Measurements from ENCODE around the gene NUDT9. TPM values are rescaled to one million over a fixed set of nuclear protein-coding genes. Genes with fewer than 3 reads are reported as not detected.

The NUDT9 gene
- 15.1 and 29.5 TPM in 2 replicates for total RNA-seq

GRCh38 chr4:87422104-87423052, at the start of gene NUDT9:
NUDT9 (plus strand) TSS chr4:87422573; CDS start chr4:87422906, 333 bp downstream.

GRCh38 chr4:87390891-87391575, 31.3 kb upstream of the NUDT9 start, which contains the start of gene HSD17B11:
HSD17B11 (minus strand) TSS chr4:87391188; CDS start chr4:87391070, 118 bp downstream.

Other genes with a start within 250 kb of the NUDT9 start
- 6.6 and 17.4 TPM in 2 replicates for gene KLHL8, start 202.0 kb upstream of the NUDT9 start, total RNA-seq
- 0.13 and 0.16 TPM in 2 replicates for gene HSD17B13, start 99.7 kb upstream of the NUDT9 start, total RNA-seq
- gene HSD17B11, start 31.4 kb upstream of the NUDT9 start, total RNA-seq, result 30.8 and 52.3 TPM in 2 replicates
- 228 and 385 TPM in 2 replicates for gene SPARCL1, start 106.8 kb downstream of the NUDT9 start, total RNA-seq
- not detected in 2 replicates for gene DSPP, start 186.0 kb downstream of the NUDT9 start, total RNA-seq
- gene DMP1, start 227.7 kb downstream of the NUDT9 start, total RNA-seq, result not detected in 2 replicates

Data from bladder microvascular endothelial cell (primary cell).